PFSK-1 (cell line): ENCODE results near the gene UQCR11.

Source experiments
- FOXP2 ChIP-seq: optimal IDR thresholded peaks from 2 replicates; pipeline ENCODE3; 2011; ENCODE audit warnings: borderline replicate concordance, control low read depth, inconsistent platforms; ENCODE audit not compliant: insufficient read depth; ENCODE audit errors: extremely low read length, extremely low read depth
- POLR2AphosphoS5 ChIP-seq: IDR thresholded peaks from 2 replicates; pipeline ENCODE4 v1.6.1; 2012; ENCODE audit warnings: low read depth, mild to moderate bottlenecking, control low read depth, low read length, moderate library complexity
- SIN3A ChIP-seq: IDR thresholded peaks from 2 replicates; pipeline ENCODE4 v1.6.1; 2012; ENCODE audit warnings: mild to moderate bottlenecking, low read length, moderate library complexity, borderline replicate concordance; ENCODE audit not compliant: insufficient read depth
- TAF1 ChIP-seq: IDR thresholded peaks from 2 replicates; pipeline ENCODE4 v1.6.1; 2012; ENCODE audit warnings: low read length, control low read depth, borderline replicate concordance; ENCODE audit not compliant: insufficient read depth
- TF ChIP-seq, protein P1 (sequence below), 2 experiments: IDR thresholded peaks; 2 replicates each; pipeline versions ENCODE4 v1.6.1 to v1.8.0; 2011 to 2012; ENCODE audit warnings: low read depth in 2 of 2, low read length in 2 of 2, control low read depth in 1 of 2, inconsistent platforms in 1 of 2, mild to moderate bottlenecking in 1 of 2, moderate library complexity in 1 of 2; ENCODE audit not compliant: insufficient read depth in 1 of 2

Gene UQCR11

DNA sequence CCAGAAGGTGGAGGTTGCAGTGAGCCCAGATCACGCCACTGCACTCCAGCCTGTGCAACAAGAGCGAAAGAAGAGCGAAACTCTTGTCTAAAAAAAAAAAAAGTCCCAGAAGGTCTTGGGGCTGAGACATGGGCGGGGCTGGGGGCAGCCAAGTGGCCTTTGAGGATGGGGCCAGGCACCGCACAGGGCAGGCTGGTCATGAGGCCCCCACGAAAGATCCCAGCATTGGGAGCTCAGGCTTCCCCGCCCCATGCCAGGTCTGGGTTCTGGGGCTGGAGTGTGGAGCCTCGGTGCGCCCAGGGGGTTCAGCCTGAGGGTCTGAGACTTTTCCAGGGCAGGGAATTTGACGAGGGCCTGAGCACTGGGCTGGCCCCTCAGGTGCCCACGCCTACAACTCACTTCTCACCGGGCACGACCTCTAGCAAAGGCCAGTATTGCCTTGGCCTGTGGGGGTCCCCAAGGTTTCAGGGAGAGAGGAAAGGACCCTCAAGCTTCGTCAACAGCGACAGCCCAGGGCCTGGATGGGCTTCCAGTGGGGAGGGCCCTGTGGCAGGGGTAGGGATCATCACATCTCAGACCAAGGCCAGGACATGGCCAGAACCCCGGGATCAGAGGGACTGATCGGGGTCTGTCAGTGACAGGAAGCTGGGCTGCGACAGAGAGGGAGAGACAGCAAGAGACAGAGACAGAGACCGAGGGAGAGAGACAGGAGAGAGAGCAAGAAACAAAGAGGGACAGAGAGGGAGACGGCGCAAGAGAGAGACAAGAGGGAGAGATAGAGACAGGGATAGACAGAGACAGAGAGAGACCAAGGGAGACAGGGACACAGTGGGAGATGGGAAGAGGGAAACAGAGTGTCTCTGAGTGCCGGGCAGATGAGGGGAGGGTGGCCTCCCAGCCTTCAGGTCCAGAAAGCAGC is 29.7 kb downstream of the UQCR11 start:
- TF ChIP-seq TAF1 (no peak), POLR2AphosphoS5 (peak; percentile 23; the same call in 1 of the 2 replicates)

GRCh38 chr19:1574354-1575136 is 30.7 kb downstream of the UQCR11 start:
- TF ChIP-seq, protein P1, sequence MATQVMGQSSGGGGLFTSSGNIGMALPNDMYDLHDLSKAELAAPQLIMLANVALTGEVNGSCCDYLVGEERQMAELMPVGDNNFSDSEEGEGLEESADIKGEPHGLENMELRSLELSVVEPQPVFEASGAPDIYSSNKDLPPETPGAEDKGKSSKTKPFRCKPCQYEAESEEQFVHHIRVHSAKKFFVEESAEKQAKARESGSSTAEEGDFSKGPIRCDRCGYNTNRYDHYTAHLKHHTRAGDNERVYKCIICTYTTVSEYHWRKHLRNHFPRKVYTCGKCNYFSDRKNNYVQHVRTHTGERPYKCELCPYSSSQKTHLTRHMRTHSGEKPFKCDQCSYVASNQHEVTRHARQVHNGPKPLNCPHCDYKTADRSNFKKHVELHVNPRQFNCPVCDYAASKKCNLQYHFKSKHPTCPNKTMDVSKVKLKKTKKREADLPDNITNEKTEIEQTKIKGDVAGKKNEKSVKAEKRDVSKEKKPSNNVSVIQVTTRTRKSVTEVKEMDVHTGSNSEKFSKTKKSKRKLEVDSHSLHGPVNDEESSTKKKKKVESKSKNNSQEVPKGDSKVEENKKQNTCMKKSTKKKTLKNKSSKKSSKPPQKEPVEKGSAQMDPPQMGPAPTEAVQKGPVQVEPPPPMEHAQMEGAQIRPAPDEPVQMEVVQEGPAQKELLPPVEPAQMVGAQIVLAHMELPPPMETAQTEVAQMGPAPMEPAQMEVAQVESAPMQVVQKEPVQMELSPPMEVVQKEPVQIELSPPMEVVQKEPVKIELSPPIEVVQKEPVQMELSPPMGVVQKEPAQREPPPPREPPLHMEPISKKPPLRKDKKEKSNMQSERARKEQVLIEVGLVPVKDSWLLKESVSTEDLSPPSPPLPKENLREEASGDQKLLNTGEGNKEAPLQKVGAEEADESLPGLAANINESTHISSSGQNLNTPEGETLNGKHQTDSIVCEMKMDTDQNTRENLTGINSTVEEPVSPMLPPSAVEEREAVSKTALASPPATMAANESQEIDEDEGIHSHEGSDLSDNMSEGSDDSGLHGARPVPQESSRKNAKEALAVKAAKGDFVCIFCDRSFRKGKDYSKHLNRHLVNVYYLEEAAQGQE (IDR thresholded peaks at IDR 0.05; ENCODE audit: insufficient read depth in 1 of 2, low read depth in 2 of 2, low read length in 2 of 2), result no peak
- TF ChIP-seq SIN3A (no peak), POLR2AphosphoS5 (0 out of 2 replicates have a peak, but pooled peaks have one; percentile 7), TAF1 (no peak), FOXP2 (no peak)

- TF ChIP-seq, protein P1 (IDR thresholded peaks at IDR 0.05; ENCODE audit: insufficient read depth in 1 of 2, low read depth in 2 of 2, low read length in 2 of 2), result no peak
- no peak for TF ChIP-seq POLR2AphosphoS5
- TF ChIP-seq FOXP2, result no peak
- TF ChIP-seq SIN3A, result no peak
- TF ChIP-seq TAF1, result no peak
These were observed 32.5 kb downstream of the UQCR11 start for GRCh38 chr19:1572795-1573194.

DNA sequence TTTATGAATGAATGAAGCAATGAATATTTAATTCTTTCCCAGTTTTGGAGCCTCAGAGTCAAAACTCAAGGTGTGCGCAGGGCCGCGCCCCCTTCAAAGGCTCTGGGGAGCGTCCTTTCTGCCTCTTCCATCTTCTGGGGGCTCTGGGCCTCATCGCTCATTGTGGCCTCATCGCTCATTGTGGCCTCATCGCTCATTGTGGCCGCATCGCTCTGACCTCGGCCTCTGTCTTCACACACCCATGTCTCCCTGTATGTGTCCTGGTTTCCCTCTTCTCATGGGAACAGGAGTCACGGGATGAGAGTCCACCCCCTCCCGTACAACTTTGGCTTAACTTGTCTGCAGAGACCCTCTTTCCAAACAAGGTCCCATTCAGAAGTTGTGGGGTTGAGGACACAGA is 33.9 kb downstream of the UQCR11 start:
- TF ChIP-seq POLR2AphosphoS5, result no peak
- no peak for TF ChIP-seq TAF1
- TF ChIP-seq SIN3A, result no peak
- no peak for TF ChIP-seq FOXP2
- TF ChIP-seq, protein P1 (IDR thresholded peaks at IDR 0.05; ENCODE audit: insufficient read depth in 1 of 2, low read depth in 2 of 2, low read length in 2 of 2), result no peak

DNA sequence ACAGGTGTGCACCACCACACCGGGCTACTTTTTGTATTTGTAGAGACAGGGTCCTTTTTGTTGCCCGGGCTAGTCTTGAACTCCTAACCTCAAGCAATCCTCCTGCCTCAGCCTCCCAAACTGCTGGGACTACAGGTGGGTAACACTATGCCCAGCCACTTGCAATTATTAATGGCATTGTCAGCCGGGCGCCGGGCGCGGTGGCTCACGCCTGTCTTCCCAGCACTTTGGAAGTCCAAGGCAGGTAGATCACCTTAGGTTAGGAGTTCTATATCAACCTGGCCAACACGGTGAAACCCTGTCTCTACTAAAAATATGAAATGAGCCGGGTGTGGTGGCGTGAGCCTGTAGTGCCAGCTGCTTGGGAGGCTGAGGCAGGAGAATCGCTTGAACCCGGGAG is 34.4 kb downstream of the UQCR11 start:
- no peak for TF ChIP-seq FOXP2
- TF ChIP-seq, protein P1 (IDR thresholded peaks at IDR 0.05; ENCODE audit: insufficient read depth in 1 of 2, low read depth in 2 of 2, low read length in 2 of 2), result no peak
- no peak for TF ChIP-seq TAF1
- TF ChIP-seq SIN3A, result no peak
- no peak for TF ChIP-seq POLR2AphosphoS5
